ENCODE data around the gene SF3B6.

DNA sequence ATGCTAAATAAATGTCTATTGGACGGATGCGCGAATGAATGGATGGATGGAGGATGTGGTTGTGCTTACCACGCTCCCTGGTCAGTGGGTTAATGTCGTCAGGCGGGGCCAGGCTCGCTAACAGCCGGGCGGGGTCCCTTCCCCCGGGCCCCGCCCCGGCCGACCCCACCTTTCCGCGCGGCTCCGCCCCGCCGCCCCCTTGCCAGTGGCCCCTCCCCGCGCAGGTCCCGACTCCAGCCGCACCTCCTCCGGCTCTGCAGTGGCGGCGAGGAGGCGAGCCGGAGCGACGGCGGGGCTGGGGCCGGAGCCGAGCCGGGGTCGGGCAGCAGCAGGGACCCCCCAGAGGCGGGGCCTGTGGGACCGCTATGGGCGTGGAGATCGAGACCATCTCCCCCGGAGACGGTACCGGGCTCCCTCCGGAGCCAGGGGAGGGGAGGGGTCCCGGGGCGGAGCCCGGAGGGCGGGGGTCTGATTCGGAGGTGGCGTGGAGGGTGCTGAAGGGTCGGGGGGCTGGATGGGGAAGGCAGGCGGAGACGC is 26.6 kb downstream of the SF3B6 start, which contains the start of gene FKBP1B:
- TF ChIP-seq, protein P1, sequence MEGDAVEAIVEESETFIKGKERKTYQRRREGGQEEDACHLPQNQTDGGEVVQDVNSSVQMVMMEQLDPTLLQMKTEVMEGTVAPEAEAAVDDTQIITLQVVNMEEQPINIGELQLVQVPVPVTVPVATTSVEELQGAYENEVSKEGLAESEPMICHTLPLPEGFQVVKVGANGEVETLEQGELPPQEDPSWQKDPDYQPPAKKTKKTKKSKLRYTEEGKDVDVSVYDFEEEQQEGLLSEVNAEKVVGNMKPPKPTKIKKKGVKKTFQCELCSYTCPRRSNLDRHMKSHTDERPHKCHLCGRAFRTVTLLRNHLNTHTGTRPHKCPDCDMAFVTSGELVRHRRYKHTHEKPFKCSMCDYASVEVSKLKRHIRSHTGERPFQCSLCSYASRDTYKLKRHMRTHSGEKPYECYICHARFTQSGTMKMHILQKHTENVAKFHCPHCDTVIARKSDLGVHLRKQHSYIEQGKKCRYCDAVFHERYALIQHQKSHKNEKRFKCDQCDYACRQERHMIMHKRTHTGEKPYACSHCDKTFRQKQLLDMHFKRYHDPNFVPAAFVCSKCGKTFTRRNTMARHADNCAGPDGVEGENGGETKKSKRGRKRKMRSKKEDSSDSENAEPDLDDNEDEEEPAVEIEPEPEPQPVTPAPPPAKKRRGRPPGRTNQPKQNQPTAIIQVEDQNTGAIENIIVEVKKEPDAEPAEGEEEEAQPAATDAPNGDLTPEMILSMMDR (IDR thresholded peaks at IDR 0.05): no peak
- peak in 1 of 4 donors; percentile 45 for TF ChIP-seq POLR2A (IDR thresholded peaks at IDR 0.05)
